ENCODE results near the gene CAP2. TPM values are rescaled to one million over a fixed set of nuclear protein-coding genes. Genes with fewer than 3 reads are reported as not detected.
"Not testable (repeated sequence)": the region's sequence is repeated elsewhere in the genome, so short reads cannot be mapped to it uniquely, and the experiment has no call there.

Gene CAP2
- total RNA-seq, 4 donors from 2014 or later, result 4.8 to 10.1 (median 7.8) TPM

DNA sequence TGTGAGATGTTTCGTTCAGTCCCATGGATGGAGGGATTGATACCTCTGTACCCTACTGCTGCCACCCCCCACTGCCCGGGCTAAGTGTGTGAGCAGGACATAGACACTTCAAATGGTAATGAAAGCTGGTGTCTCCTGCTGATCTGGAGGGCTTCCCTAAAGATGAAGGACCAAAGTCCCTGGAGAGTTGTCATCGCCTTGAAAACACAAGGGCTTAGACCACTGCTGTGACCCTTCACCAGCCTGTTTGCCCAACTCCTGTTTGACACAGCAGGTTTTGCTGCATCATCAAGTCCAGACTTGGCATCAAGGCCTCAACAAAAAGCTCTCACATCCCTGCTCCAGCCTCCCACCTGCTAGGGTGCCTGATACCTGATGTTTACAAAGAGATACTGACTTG lies 148.8 kb downstream of the CAP2 start:
- Histone ChIP-seq H3K4me1 (no peaks in the 10 kb centered on the region), H3K27ac (no peak overlapping the region), H3K4me3 (no peak overlapping the region), H3K9me3 (no peaks in the 10 kb centered on the region), H3K36me3 (no peaks in the 10 kb centered on the region), H3K27me3 (no peaks in the 10 kb centered on the region)
- 89% methylated on average over 3 of the region's 3 CpGs; no CpG with 5 or more reads in 1 of the 2 donors for WGBS, 2 donors (ENCODE audit: low coverage in 1 of 2)
- no peak for TF ChIP-seq POLR2A (IDR thresholded peaks at IDR 0.05)
- no peak for TF ChIP-seq POLR2AphosphoS5 (IDR thresholded peaks at IDR 0.05)
- no peak for TF ChIP-seq EP300 (IDR thresholded peaks at IDR 0.05; ENCODE audit: low read depth)
- TF ChIP-seq, protein P1, sequence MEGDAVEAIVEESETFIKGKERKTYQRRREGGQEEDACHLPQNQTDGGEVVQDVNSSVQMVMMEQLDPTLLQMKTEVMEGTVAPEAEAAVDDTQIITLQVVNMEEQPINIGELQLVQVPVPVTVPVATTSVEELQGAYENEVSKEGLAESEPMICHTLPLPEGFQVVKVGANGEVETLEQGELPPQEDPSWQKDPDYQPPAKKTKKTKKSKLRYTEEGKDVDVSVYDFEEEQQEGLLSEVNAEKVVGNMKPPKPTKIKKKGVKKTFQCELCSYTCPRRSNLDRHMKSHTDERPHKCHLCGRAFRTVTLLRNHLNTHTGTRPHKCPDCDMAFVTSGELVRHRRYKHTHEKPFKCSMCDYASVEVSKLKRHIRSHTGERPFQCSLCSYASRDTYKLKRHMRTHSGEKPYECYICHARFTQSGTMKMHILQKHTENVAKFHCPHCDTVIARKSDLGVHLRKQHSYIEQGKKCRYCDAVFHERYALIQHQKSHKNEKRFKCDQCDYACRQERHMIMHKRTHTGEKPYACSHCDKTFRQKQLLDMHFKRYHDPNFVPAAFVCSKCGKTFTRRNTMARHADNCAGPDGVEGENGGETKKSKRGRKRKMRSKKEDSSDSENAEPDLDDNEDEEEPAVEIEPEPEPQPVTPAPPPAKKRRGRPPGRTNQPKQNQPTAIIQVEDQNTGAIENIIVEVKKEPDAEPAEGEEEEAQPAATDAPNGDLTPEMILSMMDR (IDR thresholded peaks at IDR 0.05), result no peak
- DNase-seq, result no peak
- in situ Hi-C loops (cut with MboI; ENCODE audit: low pct_ligation_motif_present in 1 of 4, low pct_unique_long_range_greater_than_20kb in 1 of 4, low sequenced_read_pairs in 3 of 4) (no loop called here), intact Hi-C loops (cut with DNase I; ENCODE audit: low total_unique reads) (no loop called here)

DNA sequence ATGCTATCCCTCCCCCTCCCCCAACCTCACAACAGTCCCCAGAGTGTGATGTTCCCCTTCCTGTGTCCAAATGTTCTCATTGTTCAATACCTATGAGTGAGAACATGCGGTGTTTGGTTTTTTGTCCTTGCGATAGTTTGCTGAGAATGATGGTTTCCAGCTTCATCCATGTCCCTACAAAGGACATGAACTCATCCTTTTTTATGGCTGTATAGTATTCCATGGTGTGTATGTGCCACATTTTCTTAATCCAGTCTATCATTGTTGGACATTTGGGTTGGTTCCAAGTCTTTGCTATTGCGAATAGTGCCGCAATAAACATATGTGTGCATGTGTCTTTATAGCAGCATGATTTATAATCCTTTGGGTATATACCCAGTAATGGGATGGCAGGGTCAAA lies 152.3 kb downstream of the CAP2 start:
- H3K27me3 ChIP-seq; H3K27ac ChIP-seq; H3K4me1 ChIP-seq; H3K36me3 ChIP-seq; DNase-seq; in situ Hi-C loops (cut with MboI; ENCODE audit: low pct_ligation_motif_present in 1 of 4, low pct_unique_long_range_greater_than_20kb in 1 of 4, low sequenced_read_pairs in 3 of 4); H3K4me3 ChIP-seq; intact Hi-C loops (cut with DNase I; ENCODE audit: low total_unique reads); H3K9me3 ChIP-seq: not testable (repeated sequence)
- WGBS, 2 donors (ENCODE audit: low coverage in 1 of 2), result 90 to 98% methylated on average over 2 to 4 of the region's 4 CpGs

DNA sequence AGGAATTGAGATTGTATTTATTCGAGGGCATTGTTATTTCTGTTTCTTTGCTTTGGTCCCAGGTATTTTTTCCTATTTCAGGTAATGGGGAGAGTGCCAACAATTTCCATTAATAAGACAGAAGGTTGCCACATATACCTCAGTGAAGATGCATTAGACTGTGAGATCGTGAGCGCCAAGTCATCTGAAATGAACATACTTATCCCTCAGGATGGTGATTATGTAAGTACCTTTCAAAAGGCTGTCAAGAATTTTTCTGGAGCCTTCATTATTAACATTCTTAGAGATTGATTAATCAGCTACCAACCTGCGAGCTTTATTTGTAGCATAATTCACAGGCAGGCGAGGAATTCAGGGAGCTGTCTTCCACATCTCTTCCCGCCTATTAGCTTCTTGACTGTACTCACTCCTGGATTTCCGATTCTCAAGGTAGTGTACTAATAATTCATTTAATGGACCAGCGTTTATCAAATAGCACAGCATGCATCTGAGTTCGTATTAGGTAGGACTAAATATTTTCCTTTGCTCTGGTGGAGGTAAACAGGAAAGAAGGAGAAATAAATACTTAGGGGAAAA lies 158.1 kb downstream of the CAP2 start:
- in situ Hi-C loops (cut with MboI; ENCODE audit: low pct_ligation_motif_present in 1 of 4, low pct_unique_long_range_greater_than_20kb in 1 of 4, low sequenced_read_pairs in 3 of 4), result no loop called here
- H3K9me3 ChIP-seq, result no peaks in the 10 kb centered on the region
- no peak for DNase-seq
- no peak overlapping the region for H3K4me3 ChIP-seq
- H3K27ac ChIP-seq, result no peak overlapping the region
- H3K36me3 ChIP-seq, result no peaks in the 10 kb centered on the region
- intact Hi-C loops (cut with DNase I; ENCODE audit: low total_unique reads), result no loop called here
- TF ChIP-seq POLR2AphosphoS5 (IDR thresholded peaks at IDR 0.05) (no peak), EP300 (IDR thresholded peaks at IDR 0.05; ENCODE audit: low read depth) (no peak), POLR2A (IDR thresholded peaks at IDR 0.05) (no peak)
- TF ChIP-seq, protein P1 (IDR thresholded peaks at IDR 0.05), result no peak
- H3K27me3 ChIP-seq, result no peaks in the 10 kb centered on the region
- WGBS, 2 donors (ENCODE audit: low coverage in 1 of 2), result 83 to 88% methylated on average over 7 to 9 of the region's 9 CpGs
- no peaks in the 10 kb centered on the region for H3K4me1 ChIP-seq

DNA sequence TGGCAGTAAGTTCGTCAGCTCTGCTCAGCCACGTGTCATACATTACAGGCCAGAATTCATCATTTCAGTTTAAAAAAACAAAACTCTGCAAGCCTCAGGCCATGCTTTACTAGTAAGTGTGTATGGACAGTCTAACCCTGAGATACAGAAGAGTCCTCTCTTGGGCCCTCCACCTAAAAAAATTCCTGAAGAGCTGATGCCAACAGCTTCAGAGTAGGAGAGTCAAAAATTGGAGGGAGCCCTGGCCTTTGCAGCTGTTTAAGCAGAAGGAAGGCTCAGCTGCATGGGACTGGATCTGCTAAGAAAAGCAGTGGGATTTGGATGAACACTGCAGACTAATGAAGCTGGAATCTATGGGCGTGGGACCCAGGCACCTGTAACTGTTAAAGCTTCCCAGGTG lies 159.5 kb downstream of the CAP2 start:
- Histone ChIP-seq H3K4me3 (no peak overlapping the region), H3K4me1 (no peaks in the 10 kb centered on the region), H3K27ac (no peak overlapping the region), H3K9me3 (no peaks in the 10 kb centered on the region), H3K27me3 (no peaks in the 10 kb centered on the region), H3K36me3 (no peaks in the 10 kb centered on the region)
- TF ChIP-seq POLR2AphosphoS5 (IDR thresholded peaks at IDR 0.05), result no peak
- TF ChIP-seq, protein P1 (IDR thresholded peaks at IDR 0.05), result no peak
- TF ChIP-seq POLR2A (IDR thresholded peaks at IDR 0.05), result no peak
- TF ChIP-seq EP300 (IDR thresholded peaks at IDR 0.05; ENCODE audit: low read depth), result no peak
- no peak for DNase-seq
- 75% methylated on average over 3 of the region's 3 CpGs; no CpG with 5 or more reads in 1 of the 2 donors for WGBS, 2 donors (ENCODE audit: low coverage in 1 of 2)
- intact Hi-C loops (cut with DNase I; ENCODE audit: low total_unique reads), result no loop called here
- in situ Hi-C loops (cut with MboI; ENCODE audit: low pct_ligation_motif_present in 1 of 4, low pct_unique_long_range_greater_than_20kb in 1 of 4, low sequenced_read_pairs in 3 of 4), result no loop called here

DNA sequence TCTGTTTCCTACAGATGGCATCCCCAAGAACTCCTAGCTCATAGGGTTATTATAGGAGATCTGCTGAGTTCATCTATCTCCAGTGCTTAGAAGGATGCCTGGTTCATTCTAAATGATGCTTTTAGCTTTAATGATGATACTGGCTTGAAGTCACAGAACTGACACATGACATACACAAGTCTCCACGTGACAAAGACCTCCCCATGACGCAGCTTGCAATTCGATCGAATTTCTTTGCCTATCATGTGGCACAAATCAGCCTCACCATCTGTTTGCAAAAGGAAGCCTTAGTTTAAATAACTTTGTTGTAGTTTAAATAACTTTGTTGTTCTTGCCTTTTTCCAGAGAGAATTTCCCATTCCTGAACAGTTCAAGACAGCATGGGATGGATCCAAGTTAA lies 162.6 kb downstream of the CAP2 start:
- no peaks in the 10 kb centered on the region for H3K27me3 ChIP-seq
- H3K36me3 ChIP-seq, result no peaks in the 10 kb centered on the region
- no peak for DNase-seq
- no peaks in the 10 kb centered on the region for H3K4me1 ChIP-seq
- no peak for TF ChIP-seq POLR2AphosphoS5 (IDR thresholded peaks at IDR 0.05)
- TF ChIP-seq, protein P1 (IDR thresholded peaks at IDR 0.05), result no peak
- no peak for TF ChIP-seq POLR2A (IDR thresholded peaks at IDR 0.05)
- no peak for TF ChIP-seq EP300 (IDR thresholded peaks at IDR 0.05; ENCODE audit: low read depth)
- H3K27ac ChIP-seq, result no peak overlapping the region
- no peak overlapping the region for H3K4me3 ChIP-seq
- 83 to 100% methylated on average over 3 to 4 of the region's 4 CpGs for WGBS, 2 donors (ENCODE audit: low coverage in 1 of 2)
- in situ Hi-C loops (cut with MboI; ENCODE audit: low pct_ligation_motif_present in 1 of 4, low pct_unique_long_range_greater_than_20kb in 1 of 4, low sequenced_read_pairs in 3 of 4), result no loop called here
- H3K9me3 ChIP-seq, result no peaks in the 10 kb centered on the region
- intact Hi-C loops (cut with DNase I; ENCODE audit: low total_unique reads), result no loop called here

All from transverse colon (tissue), 4 donors.